C4-2B (cell line): ENCODE results near the gene GRAMD1C.
"Not testable (repeated sequence)": the region's sequence is repeated elsewhere in the genome, so short reads cannot be mapped to it uniquely, and the experiment has no call there.

Experiments used
- H3K27ac ChIP-seq: fragments of 450-650 bp; 2 replicates; pipeline ENCODE4 v1.5.1; 2017
- CTCF ChIP-seq: fragments of 450-650 bp; conservative IDR thresholded peaks from 2 replicates; pipeline ENCODE4 v1.5.1; 2017; ENCODE audit warnings: mild to moderate bottlenecking
- ZFX ChIP-seq: fragments of 450-650 bp; IDR thresholded peaks from 2 replicates; pipeline ENCODE4 v1.6.1; 2017

Gene GRAMD1C

GRCh38 chr3:113834983-113835382, 3.6 kb upstream of the GRAMD1C start:
- H3K27ac ChIP-seq = no peak overlapping the region
- TF ChIP-seq CTCF = no peak
- TF ChIP-seq ZFX = no peak

GRCh38 chr3:113839551-113839950, 963 bp downstream of the GRAMD1C start:
- TF ChIP-seq ZFX (no peak), CTCF (no peak)
- H3K27ac ChIP-seq = no peak overlapping the region

GRCh38 chr3:113844622-113845222, 6.1 kb downstream of the GRAMD1C start:
- H3K27ac ChIP-seq = no peak overlapping the region
- TF ChIP-seq ZFX = no peak
- TF ChIP-seq CTCF = peak; percentile 79

- no peak for TF ChIP-seq ZFX
- no peak for TF ChIP-seq CTCF
- H3K27ac ChIP-seq = no peak overlapping the region
Measured at GRCh38 chr3:113847247-113847646, 8.7 kb downstream of the GRAMD1C start.

GRCh38 chr3:113847664-113848461, 9.3 kb downstream of the GRAMD1C start:
- no peak for TF ChIP-seq ZFX
- TF ChIP-seq CTCF = no peak
- no peak overlapping the region for H3K27ac ChIP-seq

- H3K27ac ChIP-seq = not testable (repeated sequence)
Measured at GRCh38 chr3:113849071-113849470, 10.5 kb downstream of the GRAMD1C start.

- H3K27ac ChIP-seq = not testable (repeated sequence)
Measured at GRCh38 chr3:113849841-113850240, 11.3 kb downstream of the GRAMD1C start.

- H3K27ac ChIP-seq = not testable (repeated sequence)
Measured at GRCh38 chr3:113850391-113850790, 11.8 kb downstream of the GRAMD1C start.

GRCh38 chr3:113852506-113852905, 13.9 kb downstream of the GRAMD1C start:
- H3K27ac ChIP-seq = no peak overlapping the region
- TF ChIP-seq CTCF = no peak
- TF ChIP-seq ZFX = no peak
